Activated B cell treated with CpG ODN at 0.5 μM for 24 hours (primary cell): ENCODE results near the gene DISC1. TPM values are rescaled to one million over a fixed set of nuclear protein-coding genes. Genes with fewer than 3 reads are reported as not detected.
"Not testable (repeated sequence)": the region's sequence is repeated elsewhere in the genome, so short reads cannot be mapped to it uniquely, and the experiment has no call there.

ENCODE experiments used
- ATAC-seq: fragments of 200-7000 bp; cut with Tn5 transposase; one replicate; pipeline ENCODE4 v1.10.0; 2021; ENCODE audit warnings: low read depth, mild to moderate bottlenecking, moderate library complexity
- CTCF ChIA-PET: fragments of 350-600 bp; sonication (Branson Sonifier 250); formaldehyde crosslinking; loops from one replicate; lab custom pipeline; 2021; ENCODE audit warnings: antibody characterized with exemption; lab: Charles Lee
- POLR2A ChIA-PET: fragments of 350-600 bp; sonication (Branson Sonifier 250); formaldehyde crosslinking; loops from one replicate; lab custom pipeline; 2021; ENCODE audit warnings: antibody characterized with exemption; lab: Charles Lee
- DNase-seq: peaks from one replicate; pipeline ENCODE4 v3.0.0; 2022
- H3K27ac Mint-ChIP-seq: one replicate; pipeline ENCODE4 v1.8.0; 2020; ENCODE audit warnings: mixed read lengths
- H3K27me3 Mint-ChIP-seq: one replicate; pipeline ENCODE4 v1.8.0; 2021; ENCODE audit warnings: mixed read lengths
- H3K36me3 Mint-ChIP-seq: one replicate; pipeline ENCODE4 v1.8.0; 2021; ENCODE audit warnings: low read depth, mixed read lengths
- H3K4me1 Mint-ChIP-seq: one replicate; pipeline ENCODE4 v1.8.0; 2021; ENCODE audit warnings: mixed read lengths
- H3K4me3 Mint-ChIP-seq: one replicate; pipeline ENCODE4 v1.8.0; 2020; ENCODE audit warnings: mild to moderate bottlenecking, mixed read lengths
- H3K9me3 Mint-ChIP-seq: one replicate; pipeline ENCODE4 v1.8.0; 2020; ENCODE audit warnings: mixed read lengths
- CTCF ChIP-seq: fragments of 200-600 bp; IDR thresholded peaks from one replicate; pipeline ENCODE4 v1.8.0; 2022; ENCODE audit warnings: antibody characterized with exemption, mild to moderate bottlenecking
- intact Hi-C: fragments of 100-400 bp; cut with micrococcal nuclease; formaldehyde crosslinking; loops from one replicate; pipeline ENCODE4 v1.15.1; 2024
- total RNA-seq: library from RNA; stranded (reverse); gene quantifications from 2 replicates; pipeline ENCODE4 v1.2.3, GENCODE V29; 2022

Gene DISC1
- total RNA-seq, 1 donor from 2014 or later: 2.4 TPM

- ATAC-seq (no peak), DNase-seq (no peak)
- CTCF ChIA-PET: no interaction called here
- Mint-ChIP-seq H3K4me1 (no peaks in the 10 kb centered on the region), H3K27ac (no peak overlapping the region), H3K27me3 (peaks cover 3% of the 10 kb centered on the region), H3K4me3 (no peak overlapping the region), H3K9me3 (peaks cover 2% of the 10 kb centered on the region), H3K36me3 (no peaks in the 10 kb centered on the region)
- POLR2A ChIA-PET: no interaction called here
- intact Hi-C loops: no loop called here
- no peak for TF ChIP-seq CTCF
These were observed 16.7 kb downstream of the DISC1 start for GRCh38 chr1:231643071-231643934.

GRCh38 chr1:231643935-231644237 lies 17.3 kb downstream of the DISC1 start:
- CTCF ChIA-PET: no interaction called here
- Mint-ChIP-seq H3K4me1 (no peaks in the 10 kb centered on the region), H3K9me3 (peaks cover 2% of the 10 kb centered on the region), H3K4me3 (no peak overlapping the region), H3K27me3 (peaks cover 3% of the 10 kb centered on the region), H3K27ac (no peak overlapping the region), H3K36me3 (no peaks in the 10 kb centered on the region)
- no peak for TF ChIP-seq CTCF
- intact Hi-C loops: no loop called here
- ATAC-seq (no peak), DNase-seq (no peak)
- POLR2A ChIA-PET: no interaction called here

GRCh38 chr1:231645634-231646033 lies 19.0 kb downstream of the DISC1 start:
- H3K4me1 Mint-ChIP-seq, H3K27me3 Mint-ChIP-seq, H3K9me3 Mint-ChIP-seq, H3K36me3 Mint-ChIP-seq, intact Hi-C loops, ATAC-seq, H3K27ac Mint-ChIP-seq, POLR2A ChIA-PET, DNase-seq, CTCF ChIA-PET, H3K4me3 Mint-ChIP-seq: not testable (repeated sequence)

GRCh38 chr1:231646165-231646564 lies 19.6 kb downstream of the DISC1 start:
- intact Hi-C loops, H3K27me3 Mint-ChIP-seq: not testable (repeated sequence)

GRCh38 chr1:231651621-231652260 lies 25.2 kb downstream of the DISC1 start:
- DNase-seq, H3K36me3 Mint-ChIP-seq, CTCF ChIA-PET, POLR2A ChIA-PET, H3K27me3 Mint-ChIP-seq, intact Hi-C loops, ATAC-seq, H3K4me3 Mint-ChIP-seq, H3K27ac Mint-ChIP-seq, H3K4me1 Mint-ChIP-seq, H3K9me3 Mint-ChIP-seq: not testable (repeated sequence)

More at GRCh38 chr1:231646165-231646564, 19.6 kb downstream of the DISC1 start:
- H3K36me3 Mint-ChIP-seq, CTCF ChIA-PET, H3K4me3 Mint-ChIP-seq, H3K9me3 Mint-ChIP-seq, ATAC-seq, H3K27ac Mint-ChIP-seq, DNase-seq, POLR2A ChIA-PET, H3K4me1 Mint-ChIP-seq: not testable (repeated sequence)

GRCh38 chr1:231653632-231654031 lies 27.0 kb downstream of the DISC1 start:
- peaks cover 9% of the 10 kb centered on the region for H3K4me1 Mint-ChIP-seq
- CTCF ChIA-PET: no interaction called here
- no peak for TF ChIP-seq CTCF
- DNase-seq (no peak), ATAC-seq (no peak)
- POLR2A ChIA-PET: no interaction called here
- intact Hi-C loops: no loop called here
- H3K4me3 Mint-ChIP-seq: no peak overlapping the region
- no peak overlapping the region for H3K27ac Mint-ChIP-seq
- peaks cover 12% of the 10 kb centered on the region for H3K9me3 Mint-ChIP-seq
- no peaks in the 10 kb centered on the region for H3K27me3 Mint-ChIP-seq
- peaks cover 2% of the 10 kb centered on the region for H3K36me3 Mint-ChIP-seq
